Epithelial cell of esophagus (primary cell): ENCODE results near the gene NOL7.

Experiments
- DNase-seq: peaks from one replicate; pipeline ENCODE4 v3.0.0; 2010; ENCODE audit warnings: low read depth
- H3K4me3 ChIP-seq: 2 replicates; pipeline ENCODE4 v1.5.1; 2011; ENCODE audit warnings: mild to moderate bottlenecking, low read length, control low read depth
- CTCF ChIP-seq: IDR thresholded peaks from 2 replicates; pipeline ENCODE4 v1.5.1; 2011; ENCODE audit warnings: low read depth, mild to moderate bottlenecking, low read length, control low read depth, inconsistent platforms; ENCODE audit not compliant: insufficient read depth; ENCODE audit errors: missing control alignments

The NOL7 gene

GRCh38 chr6:13614926-13615791 is at the start of gene NOL7:
Gene NOL7 (plus strand): TSS chr6:13615335. CDS start chr6:13615359, 24 bp downstream.
- peak; percentile 87 for TF ChIP-seq CTCF
- DNase-seq: peak; percentile 98
- H3K4me3 ChIP-seq: peak within 1 kb of the TSS; percentile 90

GRCh38 chr6:13565921-13566320 is 49.2 kb upstream of the NOL7 start:
- no peak overlapping the region for H3K4me3 ChIP-seq
- no peak for DNase-seq
- no peak for TF ChIP-seq CTCF

DNA sequence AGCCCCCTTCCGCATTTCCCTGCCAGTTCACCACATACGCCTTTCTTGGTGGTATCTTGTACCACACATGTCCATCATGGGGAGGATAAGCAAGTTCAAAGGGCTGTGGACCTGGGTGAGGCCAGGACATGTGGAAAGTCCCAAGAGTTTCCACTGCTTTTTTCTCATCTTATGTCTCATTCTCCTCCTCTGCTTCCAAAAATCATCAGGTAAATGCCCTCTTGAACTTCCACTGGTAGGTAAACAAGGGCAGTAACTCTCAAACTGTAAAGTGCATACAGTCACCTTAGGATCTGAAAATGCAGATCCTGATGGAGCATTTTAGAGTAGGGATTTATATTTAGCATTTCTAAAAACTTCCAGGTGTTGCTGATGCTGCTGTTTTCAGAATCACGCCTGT is 48.6 kb upstream of the NOL7 start:
- no peak for DNase-seq
- no peak for TF ChIP-seq CTCF

DNA sequence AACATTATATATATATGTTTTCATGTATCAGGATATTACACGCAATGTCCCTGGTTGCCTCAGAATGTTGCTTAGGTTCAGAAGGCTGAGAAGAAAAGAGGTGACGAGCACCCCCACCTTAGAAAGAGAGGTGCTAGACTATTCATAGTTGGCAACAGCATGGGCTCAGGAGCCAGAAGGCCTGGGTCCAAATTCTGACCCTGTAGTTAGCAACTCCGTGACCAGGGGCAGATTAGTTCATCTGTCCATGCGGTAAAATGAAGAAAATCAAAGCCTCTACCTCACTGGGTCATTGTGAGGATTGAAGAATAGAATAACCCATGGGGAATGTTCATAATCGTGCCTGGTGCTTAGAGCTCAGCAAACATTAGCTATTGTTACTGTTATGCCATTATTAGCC is 46.2 kb upstream of the NOL7 start:
- H3K4me3 ChIP-seq: no peak overlapping the region
- no peak for DNase-seq
- no peak for TF ChIP-seq CTCF

More for the DNA sequence above, 48.6 kb upstream of the NOL7 start:
- H3K4me3 ChIP-seq: no peak overlapping the region

DNA sequence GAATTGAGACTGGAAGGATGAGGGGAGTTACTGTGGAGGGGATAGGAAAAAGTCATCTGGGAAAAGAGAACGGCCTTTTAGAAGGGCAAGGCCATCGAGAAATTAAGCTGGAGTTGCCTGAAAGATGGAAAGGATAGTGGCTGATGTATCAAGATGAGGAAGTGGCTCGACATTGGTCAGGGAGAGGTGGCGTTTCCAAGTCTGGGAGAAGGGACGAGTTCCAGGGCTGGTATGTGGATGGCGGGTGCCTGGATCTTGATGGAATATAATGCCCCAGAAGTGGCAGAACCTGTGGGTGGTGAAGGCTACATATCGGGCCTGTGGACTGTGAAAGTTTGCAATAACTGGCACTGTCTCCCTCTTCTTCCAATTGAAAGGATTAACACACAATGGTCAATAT is 42.9 kb upstream of the NOL7 start:
- no peak for DNase-seq
- no peak for TF ChIP-seq CTCF
- H3K4me3 ChIP-seq: no peak overlapping the region

DNA sequence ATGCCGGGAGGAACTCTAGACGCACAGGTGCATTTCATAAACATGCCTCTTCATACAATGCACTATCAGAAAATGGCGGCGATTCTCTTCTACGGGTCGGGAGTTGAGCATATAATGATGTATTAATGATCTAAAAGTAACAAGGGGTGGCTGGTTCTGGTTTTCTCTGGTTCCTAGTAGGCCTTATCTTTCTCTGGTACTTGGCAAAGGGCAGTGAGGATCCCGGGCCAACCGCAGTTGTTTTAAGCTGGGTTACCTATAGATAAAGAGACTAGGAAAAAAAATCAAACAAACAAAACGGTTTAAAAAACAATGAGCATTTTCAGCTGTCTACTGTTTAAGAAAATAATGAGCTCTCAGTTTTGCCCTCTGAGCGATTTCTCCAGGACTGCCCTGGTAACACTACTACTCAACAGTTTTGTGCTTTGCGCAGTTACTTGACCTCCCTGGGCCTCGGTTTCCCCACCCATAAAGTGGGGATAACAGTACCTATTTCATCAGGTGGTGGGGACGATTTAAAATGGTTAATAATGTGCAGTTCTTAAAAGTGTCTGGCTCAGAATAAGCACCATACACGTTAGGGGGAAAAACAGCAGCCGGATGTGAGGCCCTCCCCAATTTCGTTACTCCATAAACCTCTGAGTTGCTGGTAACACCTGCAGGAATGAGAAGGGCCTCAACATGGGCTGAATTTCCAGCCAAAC is 42.0 kb upstream of the NOL7 start:
- peak overlapping the region; percentile 71 for H3K4me3 ChIP-seq
- no peak for TF ChIP-seq CTCF
- DNase-seq: no peak
